HEK293T (cell line): ENCODE results near the gene GRAMD1A.

Source experiments
- CTCF ChIA-PET: fragments of 350-600 bp; formaldehyde crosslinking; extraction: SDS; loops from one replicate; lab custom pipeline; 2021; ENCODE audit warnings: antibody characterized with exemption, inconsistent platforms; lab: Yijun Ruan, JAX
- POLR2A ChIA-PET: fragments of 350-600 bp; formaldehyde crosslinking; extraction: SDS; loops from one replicate; lab custom pipeline; 2020; ENCODE audit warnings: antibody characterized with exemption, inconsistent platforms; lab: Yijun Ruan, JAX
- DNase-seq: peaks from one replicate; pipeline ENCODE4 v3.0.0; 2012; ENCODE audit warnings: mixed read lengths; ENCODE audit errors: extremely low spot score
- ARNT ChIP-seq: fragments of 450-650 bp; IDR thresholded peaks from 2 replicates; pipeline ENCODE4 v1.6.1; 2017; ENCODE audit warnings: mild to moderate bottlenecking
- BHLHE40 ChIP-seq: fragments of 450-650 bp; IDR thresholded peaks from 2 replicates; pipeline ENCODE4 v1.6.1; 2016; ENCODE audit warnings: mild to moderate bottlenecking, moderate library complexity, borderline replicate concordance
- CTBP1 ChIP-seq: fragments of 450-650 bp; IDR thresholded peaks from 2 replicates; pipeline ENCODE4 v1.6.1; 2016; ENCODE audit warnings: borderline replicate concordance
- ELF4 ChIP-seq: fragments of 450-650 bp; IDR thresholded peaks from 2 replicates; pipeline ENCODE4 v1.6.1; 2017; ENCODE audit warnings: antibody characterized with exemption
- FOXA1 ChIP-seq: fragments of 450-650 bp; IDR thresholded peaks from 2 replicates; pipeline ENCODE4 v1.6.1; 2016; ENCODE audit warnings: mild to moderate bottlenecking
- FOXK2 ChIP-seq: fragments of 450-650 bp; IDR thresholded peaks from 2 replicates; pipeline ENCODE4 v1.6.1; 2016; ENCODE audit warnings: mild to moderate bottlenecking
- FOXM1 ChIP-seq: fragments of 450-650 bp; IDR thresholded peaks from 2 replicates; pipeline ENCODE4 v1.6.1; 2017; ENCODE audit warnings: mild to moderate bottlenecking, borderline replicate concordance
- HDGF ChIP-seq: fragments of 450-650 bp; IDR thresholded peaks from 2 replicates; pipeline ENCODE4 v1.6.1; 2017; ENCODE audit warnings: antibody characterized with exemption, borderline replicate concordance
- L3MBTL2 ChIP-seq: fragments of 450-650 bp; conservative IDR thresholded peaks from 2 replicates; pipeline ENCODE4 v1.6.1; 2016; ENCODE audit warnings: mild to moderate bottlenecking
- LEF1 ChIP-seq: fragments of 450-650 bp; IDR thresholded peaks from 2 replicates; pipeline ENCODE4 v1.6.1; 2017; ENCODE audit warnings: mild to moderate bottlenecking, borderline replicate concordance
- NFRKB ChIP-seq: fragments of 450-650 bp; IDR thresholded peaks from 2 replicates; pipeline ENCODE4 v1.6.1; 2016; ENCODE audit warnings: mild to moderate bottlenecking, moderate library complexity
- SP1 ChIP-seq: fragments of 450-650 bp; IDR thresholded peaks from 2 replicates; pipeline ENCODE4 v1.6.1; 2017
- SUZ12 ChIP-seq: fragments of 450-650 bp; IDR thresholded peaks from 2 replicates; pipeline ENCODE4 v1.6.1; 2016; ENCODE audit warnings: mild to moderate bottlenecking
- TARDBP ChIP-seq: fragments of 450-650 bp; IDR thresholded peaks from 2 replicates; pipeline ENCODE4 v1.6.1; 2016
- ZNF384 ChIP-seq: fragments of 450-650 bp; IDR thresholded peaks from 2 replicates; pipeline ENCODE4 v1.6.1; 2016
- TF ChIP-seq, protein P1 (sequence below): fragments of 450-650 bp; IDR thresholded peaks from 2 replicates; pipeline ENCODE4 v1.6.1; 2016

Gene GRAMD1A

DNA sequence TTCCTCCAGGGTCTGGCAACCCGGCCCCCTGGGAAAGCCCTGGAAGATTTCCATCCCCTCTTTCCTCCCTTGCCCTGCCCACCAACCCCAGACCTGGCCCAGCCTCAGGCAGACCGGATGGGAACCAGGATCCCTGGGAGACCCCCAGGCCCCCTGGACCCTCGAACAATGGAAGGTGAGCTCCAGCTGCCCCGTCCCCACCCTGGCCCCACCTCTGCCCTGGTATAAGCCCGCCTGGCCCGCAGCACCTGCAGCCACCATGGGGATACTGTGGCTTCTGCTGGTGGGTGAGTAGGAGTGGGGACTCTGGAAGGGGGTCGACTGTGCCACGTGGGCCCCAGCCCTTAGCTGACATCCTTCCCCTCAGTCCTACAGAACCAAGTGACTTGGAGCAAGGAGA lies 73.8 kb downstream of the GRAMD1A start:
- no peak for TF ChIP-seq TARDBP
- no peak for TF ChIP-seq L3MBTL2
- TF ChIP-seq BHLHE40 = no peak
- no peak for TF ChIP-seq FOXM1
- no peak for TF ChIP-seq FOXK2
- TF ChIP-seq SP1 = no peak
- TF ChIP-seq SUZ12 = no peak
- TF ChIP-seq FOXA1 = no peak
- TF ChIP-seq ELF4 = no peak
- no peak for TF ChIP-seq HDGF
- no peak for TF ChIP-seq NFRKB
- TF ChIP-seq, protein P1, sequence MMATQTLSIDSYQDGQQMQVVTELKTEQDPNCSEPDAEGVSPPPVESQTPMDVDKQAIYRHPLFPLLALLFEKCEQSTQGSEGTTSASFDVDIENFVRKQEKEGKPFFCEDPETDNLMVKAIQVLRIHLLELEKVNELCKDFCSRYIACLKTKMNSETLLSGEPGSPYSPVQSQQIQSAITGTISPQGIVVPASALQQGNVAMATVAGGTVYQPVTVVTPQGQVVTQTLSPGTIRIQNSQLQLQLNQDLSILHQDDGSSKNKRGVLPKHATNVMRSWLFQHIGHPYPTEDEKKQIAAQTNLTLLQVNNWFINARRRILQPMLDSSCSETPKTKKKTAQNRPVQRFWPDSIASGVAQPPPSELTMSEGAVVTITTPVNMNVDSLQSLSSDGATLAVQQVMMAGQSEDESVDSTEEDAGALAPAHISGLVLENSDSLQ = no peak
- no peak for TF ChIP-seq ZNF384
- DNase-seq = no peak
- POLR2A ChIA-PET = no interaction called here
- CTCF ChIA-PET = no interaction called here

DNA sequence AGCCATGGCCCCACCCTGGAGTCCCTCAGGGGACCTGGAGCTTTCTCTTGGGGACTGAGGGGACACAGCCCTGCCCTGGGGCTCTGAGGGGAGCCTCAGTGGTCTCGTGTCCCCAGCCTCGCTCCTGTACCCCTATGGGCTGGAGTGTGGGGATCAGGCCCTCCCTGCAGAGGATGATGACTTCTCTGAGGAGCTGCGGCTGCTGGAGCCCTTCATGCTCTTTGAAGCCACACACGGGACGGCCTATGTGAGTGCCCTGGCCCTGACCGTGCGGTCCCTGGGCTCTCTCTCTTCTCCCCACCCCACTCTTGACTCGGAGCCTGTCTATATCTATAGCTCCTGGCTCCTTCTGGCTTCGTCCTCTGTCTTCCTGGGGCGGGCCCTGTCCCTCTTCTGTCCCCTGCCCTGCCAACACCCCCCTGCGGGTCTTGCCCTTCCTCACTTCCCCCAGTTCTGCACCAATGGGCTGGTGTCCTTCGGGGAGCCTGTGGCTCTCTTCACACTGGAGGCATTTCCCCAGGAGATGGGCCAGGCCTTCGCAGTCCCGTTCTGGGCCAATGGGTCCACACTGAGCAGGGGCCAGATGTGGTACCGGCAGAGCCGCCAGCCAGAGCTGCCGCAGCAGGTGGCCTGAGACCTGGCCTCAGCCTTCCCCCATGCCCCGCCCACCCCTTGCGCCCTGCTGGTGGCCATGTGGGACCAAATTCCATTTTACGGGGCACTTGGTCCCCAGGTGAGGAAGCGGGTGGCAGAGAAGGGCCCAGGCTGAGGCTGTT lies 74.5 kb downstream of the GRAMD1A start:
- ChIA-PET POLR2A (no interaction called here), CTCF (no interaction called here)
- DNase-seq = no peak
- TF ChIP-seq BHLHE40 (no peak), ELF4 (no peak), FOXK2 (no peak), NFRKB (no peak), ARNT (no peak)

DNA sequence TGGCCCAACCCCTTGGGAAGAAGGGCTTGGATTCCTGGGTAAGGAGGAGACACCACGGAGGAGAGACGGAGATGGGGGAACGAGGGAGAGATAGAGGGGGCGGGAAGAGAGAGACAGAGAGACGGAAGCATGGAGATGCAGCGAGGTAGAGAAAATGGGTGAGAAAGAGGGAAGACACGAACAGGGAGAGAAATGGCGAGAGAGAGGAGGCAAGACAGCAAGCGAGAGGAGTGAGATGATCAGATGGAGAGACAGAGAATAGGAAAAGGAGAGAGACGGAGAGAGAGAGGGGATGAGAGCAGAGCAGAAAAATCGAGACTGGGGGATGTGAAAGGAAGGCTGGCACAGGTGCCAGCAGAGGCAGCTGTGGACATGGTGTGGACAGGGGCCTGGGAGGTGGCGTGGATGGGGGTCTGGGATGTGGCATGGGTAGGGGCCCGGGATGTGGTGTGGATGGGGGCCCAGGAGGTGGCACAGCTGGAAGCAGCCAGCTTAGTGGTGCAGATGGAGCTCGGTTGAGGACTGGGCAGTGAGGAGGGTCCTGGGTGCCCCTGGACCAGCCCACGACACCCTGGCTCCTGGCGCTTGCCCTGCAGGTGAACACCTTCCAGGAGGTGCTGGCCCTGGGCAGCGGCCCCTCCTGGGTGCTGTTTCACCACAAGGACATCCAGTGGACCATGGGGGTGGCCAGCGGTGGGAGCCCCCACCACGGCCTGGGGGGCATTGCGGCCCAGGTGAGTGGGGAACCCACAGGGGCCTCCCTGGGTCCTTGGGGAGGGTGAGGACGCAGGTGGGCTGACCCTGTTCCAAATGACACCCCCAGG lies 75.3 kb downstream of the GRAMD1A start:
- CTCF ChIA-PET = no interaction called here
- POLR2A ChIA-PET = no interaction called here
- DNase-seq = no peak
- TF ChIP-seq, protein P1 = no peak
- TF ChIP-seq ARNT (no peak), SP1 (no peak), CTBP1 (no peak), FOXK2 (no peak), L3MBTL2 (no peak), FOXM1 (no peak), SUZ12 (no peak), NFRKB (no peak), HDGF (no peak), ELF4 (no peak), LEF1 (no peak), ZNF384 (no peak), TARDBP (no peak), BHLHE40 (no peak)

DNA sequence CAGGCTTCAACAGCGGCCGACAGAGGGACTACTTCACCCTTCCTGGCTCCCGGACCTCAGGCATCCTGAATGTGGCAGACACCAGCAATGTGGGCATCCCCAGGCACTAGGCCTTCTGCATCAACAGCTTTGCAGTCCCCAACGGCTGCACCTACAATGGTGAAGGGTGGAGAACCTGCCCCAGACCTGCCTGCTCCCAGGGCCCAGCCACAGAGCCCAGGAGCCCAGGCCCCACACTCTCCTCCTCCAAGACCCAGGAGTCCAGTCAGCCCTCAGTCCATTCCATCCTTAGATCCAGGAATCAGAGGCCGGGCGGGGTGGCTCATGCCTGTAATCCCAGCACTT lies 75.9 kb downstream of the GRAMD1A start:
- no peak for DNase-seq
- POLR2A ChIA-PET = no interaction called here
- CTCF ChIA-PET = no interaction called here
- TF ChIP-seq L3MBTL2 (no peak), FOXM1 (no peak), ARNT (no peak), FOXK2 (no peak), ZNF384 (no peak), FOXA1 (no peak), CTBP1 (no peak), SP1 (no peak), TARDBP (no peak), ELF4 (no peak), LEF1 (no peak), NFRKB (no peak), SUZ12 (no peak), BHLHE40 (no peak), HDGF (no peak)
- TF ChIP-seq, protein P1 = no peak
